Stimulated activated naive CD4-positive, alpha-beta T cell (primary cell): ENCODE measurements around the gene PLCG1.

Experiments used
- DNase-seq, 6 experiments: peaks; one replicate each; lab custom pipeline; 2025; lab: John Stamatoyannopoulos, UW

PLCG1 gene

GRCh38 chr20:41180599-41181333 lies 43.4 kb downstream of the PLCG1 start:
- no peak for DNase-seq

- DNase-seq, result no peak
These were observed 44.2 kb downstream of the PLCG1 start for GRCh38 chr20:41181567-41181966.

GRCh38 chr20:41182296-41183212 lies 45.2 kb downstream of the PLCG1 start:
- no peak for DNase-seq

GRCh38 chr20:41183391-41183790 lies 46.0 kb downstream of the PLCG1 start:
- DNase-seq, result no peak

- DNase-seq, result no peak
These were observed 46.5 kb downstream of the PLCG1 start for GRCh38 chr20:41183831-41184230.

GRCh38 chr20:41185013-41185757 lies 47.8 kb downstream of the PLCG1 start:
- DNase-seq, result no peak

- no peak for DNase-seq
These were observed 50.3 kb downstream of the PLCG1 start for GRCh38 chr20:41187668-41188067.

GRCh38 chr20:41191562-41192500 lies 54.5 kb downstream of the PLCG1 start:
- no peak for DNase-seq

- DNase-seq, result no peak
These were observed 55.2 kb downstream of the PLCG1 start for GRCh38 chr20:41192575-41192974.

- no peak for DNase-seq
These were observed 59.4 kb downstream of the PLCG1 start for GRCh38 chr20:41196653-41197225.

GRCh38 chr20:41198443-41198842 lies 61.1 kb downstream of the PLCG1 start:
- no peak for DNase-seq

- DNase-seq, result no peak
These were observed 63.3 kb downstream of the PLCG1 start for GRCh38 chr20:41200446-41201202.

GRCh38 chr20:41201760-41202159 lies 64.4 kb downstream of the PLCG1 start:
- no peak for DNase-seq

GRCh38 chr20:41202426-41202825 lies 65.1 kb downstream of the PLCG1 start:
- DNase-seq, result no peak

GRCh38 chr20:41203660-41204059 lies 66.3 kb downstream of the PLCG1 start:
- DNase-seq, result no peak

- no peak for DNase-seq
These were observed 67.2 kb downstream of the PLCG1 start for GRCh38 chr20:41204304-41205265.

- DNase-seq, result no peak
These were observed 68.0 kb downstream of the PLCG1 start for GRCh38 chr20:41205313-41205712.

- no peak for DNase-seq
These were observed 75.9 kb downstream of the PLCG1 start for GRCh38 chr20:41213150-41213820.
